ENCODE measurements around the gene PRUNE1.

PRUNE1 gene, protein sequence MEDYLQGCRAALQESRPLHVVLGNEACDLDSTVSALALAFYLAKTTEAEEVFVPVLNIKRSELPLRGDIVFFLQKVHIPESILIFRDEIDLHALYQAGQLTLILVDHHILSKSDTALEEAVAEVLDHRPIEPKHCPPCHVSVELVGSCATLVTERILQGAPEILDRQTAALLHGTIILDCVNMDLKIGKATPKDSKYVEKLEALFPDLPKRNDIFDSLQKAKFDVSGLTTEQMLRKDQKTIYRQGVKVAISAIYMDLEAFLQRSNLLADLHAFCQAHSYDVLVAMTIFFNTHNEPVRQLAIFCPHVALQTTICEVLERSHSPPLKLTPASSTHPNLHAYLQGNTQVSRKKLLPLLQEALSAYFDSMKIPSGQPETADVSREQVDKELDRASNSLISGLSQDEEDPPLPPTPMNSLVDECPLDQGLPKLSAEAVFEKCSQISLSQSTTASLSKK

GRCh38 chr1:151008244-151009205 is at the start of gene PRUNE1:
TSS of gene PRUNE1 (plus strand) at chr1:151008449. CDS start at chr1:151008633, 184 bp downstream.
- DNase-seq, result peak; percentile 97

DNA sequence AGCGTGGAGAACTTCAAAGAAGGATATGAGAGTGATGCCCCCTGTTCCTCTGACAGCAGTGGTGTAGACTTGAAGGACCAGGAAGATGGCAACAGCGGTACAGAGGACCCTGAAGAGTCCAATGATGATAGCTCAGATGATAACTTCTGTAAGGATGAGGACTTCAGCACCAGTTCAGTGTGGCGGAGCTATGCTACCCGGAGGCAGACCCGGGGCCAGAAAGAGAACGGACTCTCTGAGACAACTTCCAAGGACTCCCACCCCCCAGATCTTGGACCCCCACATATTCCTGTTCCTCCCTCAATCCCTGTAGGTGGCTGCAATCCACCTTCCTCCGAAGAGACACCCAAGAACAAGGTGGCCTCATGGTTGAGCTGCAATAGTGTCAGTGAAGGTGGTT is 47.6 kb upstream of the PRUNE1 start:
- no peak for DNase-seq

GRCh38 chr1:150961756-150962155 is 46.5 kb upstream of the PRUNE1 start:
- no peak for DNase-seq

DNA sequence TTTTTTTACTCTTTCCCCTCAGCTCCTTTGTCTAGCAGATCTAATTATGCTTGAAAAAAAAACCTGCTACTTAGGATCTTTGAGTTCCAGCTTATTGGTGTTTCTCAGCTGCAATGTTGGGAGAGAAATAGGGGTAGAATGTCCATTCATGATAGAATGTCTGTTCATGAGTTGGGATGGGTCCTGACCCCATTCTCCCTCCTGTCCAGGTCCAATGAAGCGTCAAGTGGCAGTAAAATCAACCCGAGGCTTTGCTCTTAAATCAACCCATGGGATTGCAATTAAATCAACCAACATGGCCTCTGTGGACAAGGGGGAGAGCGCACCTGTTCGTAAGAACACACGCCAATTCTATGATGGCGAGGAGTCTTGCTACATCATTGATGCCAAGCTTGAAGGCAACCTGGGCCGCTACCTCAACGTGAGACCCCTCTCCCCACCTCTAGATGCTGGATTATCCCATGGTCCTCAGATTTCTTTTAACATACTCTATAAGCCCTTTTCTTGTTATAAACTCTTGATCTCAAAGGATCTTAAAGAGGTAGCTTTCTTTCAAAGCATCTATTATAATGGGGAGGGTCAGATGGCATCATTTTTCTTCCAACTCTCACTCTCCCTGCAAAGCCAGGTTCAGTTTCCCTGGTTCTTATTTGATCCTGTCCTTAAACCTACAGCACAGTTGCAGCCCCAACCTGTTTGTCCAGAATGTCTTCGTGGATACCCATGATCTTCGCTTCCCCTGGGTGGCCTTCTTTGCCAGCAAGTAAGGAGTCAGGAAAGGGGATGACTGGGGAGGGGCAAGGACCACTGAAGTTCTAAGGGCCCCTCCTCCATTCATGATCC is 44.7 kb upstream of the PRUNE1 start:
- no peak for DNase-seq

- no peak for DNase-seq
These were observed 44.1 kb upstream of the PRUNE1 start for GRCh38 chr1:150964164-150964489.

GRCh38 chr1:150965605-150966004 is 42.6 kb upstream of the PRUNE1 start:
- no peak for DNase-seq

DNA sequence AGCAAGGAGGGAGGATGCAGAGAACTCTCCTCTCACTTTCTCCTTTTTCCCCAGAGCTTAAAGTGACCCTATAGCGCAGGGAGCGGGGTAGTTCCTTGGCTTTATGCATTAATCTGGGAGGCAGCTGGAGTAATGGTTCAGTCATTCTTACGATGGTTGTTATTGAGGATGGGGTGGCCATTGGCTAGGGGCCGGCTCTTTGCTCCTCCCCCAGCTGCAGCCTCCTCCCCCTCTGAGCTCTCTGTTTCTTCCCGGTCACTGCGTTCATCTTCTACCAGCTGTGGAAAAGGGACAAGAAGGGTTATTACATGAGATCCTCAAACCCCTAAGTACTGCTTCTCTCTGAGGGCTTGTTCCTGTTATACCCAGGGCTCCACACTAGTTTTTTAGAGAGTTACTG is 42.2 kb upstream of the PRUNE1 start:
- DNase-seq, result no peak

DNA sequence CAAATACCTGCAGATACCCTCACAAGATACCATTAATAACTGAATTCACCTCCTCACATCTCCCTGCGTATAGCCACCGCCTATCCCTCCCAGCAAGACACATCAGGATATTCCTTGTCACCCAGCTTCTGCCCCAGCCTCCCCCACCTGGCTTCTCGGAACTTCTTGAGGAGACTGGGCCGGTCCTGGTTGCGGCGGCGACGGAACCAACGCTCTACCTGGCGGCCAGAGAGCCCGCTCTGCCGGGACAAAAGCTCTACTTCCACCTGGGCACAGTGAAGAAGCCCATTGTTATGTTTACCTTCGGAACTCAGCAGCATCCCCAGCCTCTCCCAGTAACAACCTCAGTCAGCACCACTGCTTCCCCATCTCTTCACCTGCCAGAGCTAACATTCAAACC is 40.3 kb upstream of the PRUNE1 start:
- DNase-seq, result no peak

DNA sequence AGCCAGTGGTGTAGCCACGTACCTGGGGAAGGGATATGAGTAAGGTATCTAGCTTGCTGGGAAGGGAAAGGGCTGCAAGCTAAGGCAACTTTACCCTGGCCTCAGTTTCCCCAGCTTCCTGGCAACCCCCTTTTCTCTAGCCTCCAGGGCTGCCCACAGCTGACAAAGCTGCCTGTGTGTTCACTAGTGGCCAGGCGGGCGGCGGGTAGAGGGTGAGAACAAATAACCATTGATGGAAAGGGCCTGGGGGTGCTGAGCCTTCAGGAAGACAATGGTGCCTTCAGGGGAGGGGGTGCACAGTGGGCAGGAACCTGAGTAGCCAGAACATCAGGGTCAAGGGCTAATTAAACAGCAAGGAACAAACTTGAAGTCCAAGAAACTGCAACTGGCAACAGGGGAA is 39.8 kb upstream of the PRUNE1 start:
- DNase-seq, result no peak

GRCh38 chr1:150969626-150970025 is 38.6 kb upstream of the PRUNE1 start:
- no peak for DNase-seq

DNA sequence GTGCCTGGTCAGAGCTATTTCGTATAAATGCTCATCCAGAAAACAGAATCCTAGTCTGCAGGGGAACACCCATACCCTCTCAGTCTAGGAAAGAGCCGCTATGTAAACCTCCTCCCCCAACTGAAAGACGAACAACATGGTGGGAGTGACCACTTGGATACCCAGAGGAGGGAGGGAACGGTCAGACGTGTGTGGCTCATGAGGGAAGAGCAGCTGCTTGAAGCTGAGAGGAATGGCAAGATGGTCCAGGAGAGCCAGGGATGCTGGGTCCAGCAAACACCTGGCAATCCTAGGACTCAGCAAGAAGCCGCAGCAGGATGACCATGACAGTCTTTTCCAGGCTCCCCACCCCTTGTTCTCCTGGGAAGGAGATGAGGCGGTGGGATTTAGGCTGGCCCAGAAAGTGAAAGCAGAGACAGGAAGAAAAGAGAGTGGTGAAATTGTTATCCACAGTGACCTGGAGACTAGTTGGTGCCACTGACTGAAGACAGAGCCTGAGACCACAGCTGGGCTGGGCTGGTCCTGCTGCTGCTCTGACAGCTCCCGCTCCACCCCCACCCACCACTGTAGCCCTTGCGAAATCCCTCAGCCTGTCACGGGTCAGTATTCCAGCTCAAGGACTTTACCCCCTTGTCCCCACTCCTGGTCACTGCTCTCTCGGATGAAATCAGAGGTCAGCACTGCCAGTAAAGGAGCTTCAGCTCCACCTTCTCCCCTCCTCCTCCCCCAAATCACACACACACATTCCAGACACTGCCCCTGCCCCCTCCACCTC is 37.3 kb upstream of the PRUNE1 start:
- no peak for DNase-seq

DNA sequence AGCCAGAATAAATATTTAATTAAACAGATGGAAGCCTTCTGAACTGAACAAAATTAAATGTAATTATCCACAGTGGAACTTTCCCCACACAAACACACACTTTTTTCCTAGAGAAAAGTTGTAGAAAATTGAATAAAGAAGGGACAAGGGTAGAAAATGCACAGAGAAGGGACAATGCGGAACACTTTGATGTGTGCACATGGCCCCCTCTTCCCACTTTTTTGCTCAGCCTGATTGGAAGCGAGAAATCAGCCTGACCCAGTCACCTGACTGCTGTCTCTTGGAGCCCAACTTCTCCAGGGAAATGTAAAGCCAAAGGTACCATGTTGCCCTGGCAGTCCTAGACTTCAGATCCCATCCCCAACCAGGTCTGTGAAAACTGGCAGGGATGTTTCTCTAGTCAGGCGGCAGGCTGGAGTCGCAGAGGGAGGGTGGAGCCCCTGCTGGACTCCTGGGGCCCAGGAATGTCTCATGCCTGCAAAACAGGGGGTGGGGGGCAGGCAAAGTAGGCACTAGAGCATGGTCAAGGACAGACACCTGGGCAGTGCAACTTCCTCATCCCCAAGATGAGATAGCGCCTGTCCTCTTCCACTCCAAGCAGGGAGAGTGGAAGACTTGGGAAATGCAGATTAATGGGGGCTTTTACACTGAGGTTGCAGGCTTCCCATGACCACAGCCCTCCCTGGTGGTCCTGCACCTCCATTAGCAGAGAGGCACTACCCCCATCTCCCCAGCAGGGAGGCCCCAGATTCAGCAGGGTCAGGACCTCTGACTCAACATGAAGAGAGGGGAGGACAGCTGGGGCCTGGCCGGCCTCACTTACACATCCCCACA is 36.4 kb upstream of the PRUNE1 start:
- DNase-seq, result no peak

DNA sequence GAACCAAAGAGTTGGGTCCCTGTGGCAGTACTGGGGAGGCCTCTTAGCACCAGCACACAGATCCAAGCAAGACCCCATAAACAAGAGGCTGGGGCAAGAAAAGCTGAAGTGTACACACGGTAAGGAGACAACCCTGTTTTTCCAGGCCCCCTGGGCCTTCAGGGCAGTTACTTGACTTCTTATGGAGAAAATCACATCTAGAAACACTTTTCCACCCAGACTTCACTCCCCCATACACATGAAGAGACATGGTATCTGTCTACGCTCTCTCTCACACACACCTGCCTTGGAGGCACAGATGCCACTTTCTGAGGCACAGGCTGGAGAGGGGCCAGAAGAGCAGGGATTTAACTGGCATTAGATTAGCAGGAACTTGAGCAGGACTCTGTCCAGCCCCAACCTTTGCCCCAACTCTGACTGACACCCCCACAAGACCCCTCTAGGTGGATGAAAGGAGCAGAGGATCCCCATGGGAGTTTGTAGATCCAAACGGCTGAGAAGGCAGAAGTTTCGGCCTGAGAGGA is 35.8 kb upstream of the PRUNE1 start:
- DNase-seq, result no peak

GRCh38 chr1:150973258-150973835 is 34.9 kb upstream of the PRUNE1 start:
- DNase-seq, result no peak

DNA sequence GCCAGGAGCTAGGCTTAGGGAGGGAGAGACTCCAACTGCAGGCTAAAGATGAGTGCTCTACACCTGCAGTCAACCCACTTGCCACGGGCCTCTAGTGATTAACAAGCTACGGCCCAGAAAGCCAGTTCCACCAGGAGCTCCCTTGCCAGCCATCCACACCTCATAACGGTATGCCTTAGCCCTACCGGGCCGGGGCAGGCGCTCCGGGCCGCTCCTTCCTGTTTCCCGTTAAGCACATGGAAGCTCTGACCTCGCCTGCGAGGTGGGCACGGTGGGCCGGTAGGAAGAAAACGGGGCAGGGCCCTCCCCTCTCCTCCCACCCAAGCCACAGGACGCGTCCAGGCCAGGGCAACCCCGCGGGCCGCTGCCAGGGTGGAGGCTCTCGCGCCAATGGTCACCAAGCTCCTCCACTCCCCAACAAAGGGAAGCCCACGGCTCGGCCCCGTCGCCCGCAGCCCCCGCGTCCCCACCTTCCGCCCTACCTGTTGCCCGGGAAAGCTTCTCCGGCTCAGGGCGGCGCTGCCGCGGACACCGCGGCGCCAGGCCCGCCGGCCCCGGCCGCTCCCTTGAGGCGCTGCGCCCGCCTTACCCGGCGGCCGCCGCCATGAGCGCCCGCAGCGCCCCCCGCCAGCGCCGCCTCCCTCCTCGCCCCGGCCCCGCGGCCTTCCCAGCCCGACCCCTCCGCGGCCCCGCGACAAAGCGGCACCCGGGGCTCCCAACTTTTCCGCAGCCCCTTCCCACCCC is 34.2 kb upstream of the PRUNE1 start:
- no peak for DNase-seq

DNA sequence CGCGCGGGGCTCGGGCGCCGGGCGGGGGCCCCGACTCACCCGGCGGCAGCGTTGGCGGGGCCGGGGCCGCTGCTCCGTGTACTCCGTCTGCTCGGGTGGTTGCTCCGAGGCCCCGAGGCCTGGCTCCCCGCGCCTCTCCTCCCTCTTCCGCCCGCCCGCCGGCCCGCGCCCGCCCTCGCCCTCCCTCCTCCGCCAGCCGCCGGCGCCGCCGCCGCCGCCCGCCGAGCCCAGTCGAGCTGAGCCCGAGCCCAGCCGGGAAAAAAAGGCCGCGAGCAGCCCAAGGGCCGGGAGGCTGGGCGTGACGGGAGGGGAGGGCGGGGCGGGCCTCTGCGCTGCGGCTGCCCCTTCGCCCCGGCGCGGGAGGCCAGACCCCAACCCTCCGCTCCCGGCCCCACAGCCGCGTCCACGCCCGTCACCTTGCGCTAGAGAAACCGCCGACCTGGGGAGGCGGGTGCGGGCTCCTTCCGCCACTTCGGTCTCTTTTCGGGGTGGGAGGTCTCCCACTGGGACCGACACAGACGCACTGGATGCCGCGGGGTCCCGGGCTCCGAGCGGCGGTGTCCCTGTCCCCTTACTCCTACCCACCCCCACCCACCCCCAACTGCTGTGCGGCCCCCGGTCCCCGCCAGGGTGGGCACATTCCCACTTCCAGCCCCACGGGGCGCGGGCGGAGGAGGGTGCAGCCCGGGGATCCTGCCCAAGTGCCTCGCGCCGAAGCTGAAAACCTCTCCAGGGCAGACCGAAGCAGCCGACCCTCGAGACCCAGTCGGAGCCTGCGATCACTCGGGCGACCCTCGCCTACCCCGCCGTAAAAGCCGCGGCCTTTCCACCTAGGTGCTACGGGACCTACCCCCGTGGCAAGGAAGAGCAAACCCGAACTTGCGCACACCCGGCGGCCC is 33.4 kb upstream of the PRUNE1 start, which contains the start of gene CERS2:
Gene CERS2, minus strand, starts transcription at position 256 of the 899 bp plus-strand sequence. CDS start 5,745 bp downstream, outside the sequence.
- peak; percentile 91 for DNase-seq

DNA sequence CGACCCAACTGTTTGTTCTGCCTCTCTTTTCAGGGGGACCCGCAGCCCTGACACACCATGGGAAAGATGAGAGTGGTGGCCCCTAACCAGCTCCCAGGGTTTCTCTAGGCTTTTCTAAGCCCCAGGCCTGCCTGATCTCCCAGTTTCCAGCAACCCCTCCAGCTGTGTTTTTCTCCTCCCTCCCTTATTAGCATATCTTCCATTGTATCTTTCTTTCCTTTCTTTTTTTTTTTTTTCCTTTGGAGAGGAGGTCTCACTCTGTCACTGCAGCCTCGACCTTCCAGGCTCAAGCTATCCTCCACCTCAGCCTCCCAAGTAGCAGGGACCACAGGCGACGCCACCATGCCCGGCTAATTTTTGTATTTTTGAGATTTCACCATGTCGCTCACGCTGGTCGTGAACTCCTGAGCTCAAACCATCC is 31.8 kb upstream of the PRUNE1 start:
- DNase-seq, result no peak

All from right forelimb (tissue), 1 donor.